GM10266 (cell line): ENCODE results near the gene SLC44A3.

ENCODE experiments used
- DNase-seq: peaks from one replicate; pipeline ENCODE4 v3.0.0; 2012; ENCODE audit errors: extremely low spot score
- TF ChIP-seq, protein P1 (sequence below): IDR thresholded peaks from 2 replicates; pipeline ENCODE4 v1.5.1; 2012; ENCODE audit warnings: mild to moderate bottlenecking, low read depth; ENCODE audit not compliant: control insufficient read depth, insufficient read depth; ENCODE audit errors: missing control alignments

The SLC44A3 gene

DNA sequence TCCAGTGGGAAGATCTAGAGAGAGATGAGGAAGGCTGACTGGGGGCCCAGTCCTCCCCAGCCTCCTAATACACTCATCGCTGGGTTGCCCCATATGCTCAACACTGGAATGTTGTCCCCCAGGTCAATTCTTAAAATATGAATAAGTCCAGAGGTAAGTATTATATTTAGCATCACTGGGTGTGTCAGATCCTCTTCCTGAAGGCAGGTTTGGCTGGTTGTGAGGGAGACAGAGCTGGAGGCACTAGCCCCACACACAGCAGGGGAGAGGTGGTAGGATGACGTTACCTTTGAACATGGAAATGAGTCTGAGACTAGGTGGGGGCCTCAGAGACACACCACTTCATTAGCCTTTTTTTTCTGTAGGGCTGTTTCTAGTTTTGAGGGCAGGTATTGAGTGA lies 42.6 kb downstream of the SLC44A3 start:
- DNase-seq: no peak
- TF ChIP-seq, protein P1, sequence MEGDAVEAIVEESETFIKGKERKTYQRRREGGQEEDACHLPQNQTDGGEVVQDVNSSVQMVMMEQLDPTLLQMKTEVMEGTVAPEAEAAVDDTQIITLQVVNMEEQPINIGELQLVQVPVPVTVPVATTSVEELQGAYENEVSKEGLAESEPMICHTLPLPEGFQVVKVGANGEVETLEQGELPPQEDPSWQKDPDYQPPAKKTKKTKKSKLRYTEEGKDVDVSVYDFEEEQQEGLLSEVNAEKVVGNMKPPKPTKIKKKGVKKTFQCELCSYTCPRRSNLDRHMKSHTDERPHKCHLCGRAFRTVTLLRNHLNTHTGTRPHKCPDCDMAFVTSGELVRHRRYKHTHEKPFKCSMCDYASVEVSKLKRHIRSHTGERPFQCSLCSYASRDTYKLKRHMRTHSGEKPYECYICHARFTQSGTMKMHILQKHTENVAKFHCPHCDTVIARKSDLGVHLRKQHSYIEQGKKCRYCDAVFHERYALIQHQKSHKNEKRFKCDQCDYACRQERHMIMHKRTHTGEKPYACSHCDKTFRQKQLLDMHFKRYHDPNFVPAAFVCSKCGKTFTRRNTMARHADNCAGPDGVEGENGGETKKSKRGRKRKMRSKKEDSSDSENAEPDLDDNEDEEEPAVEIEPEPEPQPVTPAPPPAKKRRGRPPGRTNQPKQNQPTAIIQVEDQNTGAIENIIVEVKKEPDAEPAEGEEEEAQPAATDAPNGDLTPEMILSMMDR: no peak

DNA sequence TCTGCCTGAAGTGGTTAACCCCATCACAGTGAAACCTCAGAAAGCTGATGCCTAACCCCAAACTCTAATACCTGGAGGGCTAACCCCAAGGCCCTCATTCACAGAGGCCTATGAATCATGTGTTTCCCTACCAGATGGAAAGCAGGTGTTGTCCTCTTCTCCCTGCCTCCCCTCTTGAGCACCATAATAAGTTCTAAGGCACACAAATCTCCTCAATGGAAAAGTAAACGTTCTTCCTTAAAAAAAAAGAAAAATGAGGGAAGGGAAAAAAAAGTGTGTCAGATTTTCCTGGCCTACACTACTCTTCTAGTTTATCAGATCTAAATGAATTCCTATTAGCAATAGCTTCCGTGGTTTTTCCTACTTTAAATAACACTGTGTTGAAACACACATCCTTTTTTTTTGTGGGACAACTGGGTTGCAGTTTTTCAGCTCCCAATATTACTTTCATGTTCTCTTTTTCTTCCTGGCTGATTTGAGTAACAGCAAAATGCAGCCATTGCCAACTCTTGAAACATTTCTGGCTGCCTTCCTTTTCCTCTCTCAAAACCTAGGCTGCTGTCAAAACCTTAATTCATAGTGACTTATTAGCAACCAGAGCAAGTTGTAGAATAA lies 43.2 kb downstream of the SLC44A3 start:
- TF ChIP-seq, protein P1: no peak
- DNase-seq: no peak

DNA sequence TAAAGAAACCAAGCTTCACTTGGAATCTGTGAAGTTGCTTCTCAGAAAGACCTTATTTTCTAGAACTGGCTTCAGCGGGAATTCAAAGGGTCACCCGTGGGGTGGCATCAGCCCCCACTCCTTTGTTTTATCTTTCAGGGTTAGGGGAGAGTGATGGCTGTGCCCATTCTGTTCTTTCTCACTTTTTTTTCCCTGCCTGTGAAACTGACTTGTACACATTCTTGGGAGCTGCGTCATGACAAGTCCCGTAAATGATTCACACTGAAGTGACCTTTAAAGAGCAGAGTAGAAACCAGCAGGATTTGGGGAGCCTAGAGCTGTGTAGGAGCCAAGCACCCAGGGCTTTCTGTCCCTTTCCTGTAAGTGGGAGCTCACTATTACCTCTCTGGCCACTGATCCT lies 43.8 kb downstream of the SLC44A3 start:
- TF ChIP-seq, protein P1: no peak
- DNase-seq: no peak

DNA sequence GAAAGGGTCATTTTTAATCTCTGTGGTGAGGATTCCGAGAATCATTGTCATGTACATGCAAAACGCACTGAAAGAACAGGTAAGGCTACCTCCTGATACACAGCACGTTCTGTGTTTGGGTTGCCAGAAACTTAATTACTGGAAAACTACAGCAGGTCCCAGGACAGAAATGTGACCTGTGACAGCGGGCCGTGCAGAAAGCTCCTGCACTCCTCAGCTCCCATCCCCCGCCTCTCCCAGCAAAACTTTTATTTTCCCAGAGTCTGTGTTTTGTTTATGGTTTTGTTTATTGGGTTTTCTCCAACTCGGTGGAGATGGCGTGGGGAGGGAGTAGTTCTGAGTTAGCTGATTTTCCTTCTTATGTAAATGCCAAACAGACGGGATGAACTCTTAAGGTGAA lies 44.7 kb downstream of the SLC44A3 start:
- DNase-seq: no peak
- TF ChIP-seq, protein P1: no peak

DNA sequence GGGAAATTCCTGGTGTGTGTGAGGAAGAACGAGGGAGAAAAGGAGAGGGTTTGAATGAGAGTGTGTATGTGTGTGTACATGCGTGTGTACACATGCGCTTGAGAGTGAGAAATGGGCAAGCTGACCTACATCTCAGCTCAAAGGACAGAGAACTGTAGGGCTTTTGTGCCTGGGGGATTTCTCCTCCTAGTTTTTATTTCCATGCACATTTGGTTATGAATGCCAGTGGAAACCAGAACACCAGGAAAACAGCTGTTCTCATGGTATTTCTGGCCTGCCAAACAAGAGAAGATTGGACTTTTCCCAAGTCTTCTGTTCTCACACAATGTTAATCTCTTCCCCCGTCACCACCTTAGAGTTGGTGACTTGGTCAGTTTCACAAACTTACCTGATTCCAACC lies 45.2 kb downstream of the SLC44A3 start:
- no peak for DNase-seq

DNA sequence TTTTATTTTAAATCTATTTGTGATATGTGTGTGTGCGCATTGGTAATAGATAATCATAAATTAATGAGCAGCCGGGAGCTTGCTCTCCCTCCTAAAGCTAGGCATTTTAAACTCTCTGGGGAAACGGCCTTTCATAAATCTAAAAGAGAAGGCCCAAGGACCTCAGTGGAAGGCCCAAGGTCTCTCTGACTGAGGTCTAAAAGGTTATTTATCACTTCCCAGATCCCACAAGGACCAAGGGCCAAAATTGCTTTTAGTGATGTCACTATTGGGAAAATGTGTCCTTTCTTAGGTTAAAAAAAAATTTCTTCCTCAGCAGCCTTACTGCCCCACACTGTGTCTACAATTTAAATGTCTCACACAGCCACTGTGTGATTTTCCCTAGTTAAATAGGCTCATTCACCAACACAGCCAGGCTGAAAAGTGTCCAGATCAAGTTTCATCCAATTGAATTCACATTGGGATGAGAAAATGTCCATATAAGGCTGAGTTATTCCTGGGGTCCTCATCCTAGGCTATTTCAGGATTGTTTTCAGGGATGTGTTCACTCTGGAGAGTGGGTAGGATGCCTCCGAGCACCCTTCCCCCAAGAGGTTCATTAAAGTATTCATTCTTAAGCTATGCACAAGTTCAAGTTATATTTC lies 46.1 kb downstream of the SLC44A3 start:
- DNase-seq: no peak
- TF ChIP-seq, protein P1: no peak

More for the DNA sequence above, 45.2 kb downstream of the SLC44A3 start:
- TF ChIP-seq, protein P1: no peak

DNA sequence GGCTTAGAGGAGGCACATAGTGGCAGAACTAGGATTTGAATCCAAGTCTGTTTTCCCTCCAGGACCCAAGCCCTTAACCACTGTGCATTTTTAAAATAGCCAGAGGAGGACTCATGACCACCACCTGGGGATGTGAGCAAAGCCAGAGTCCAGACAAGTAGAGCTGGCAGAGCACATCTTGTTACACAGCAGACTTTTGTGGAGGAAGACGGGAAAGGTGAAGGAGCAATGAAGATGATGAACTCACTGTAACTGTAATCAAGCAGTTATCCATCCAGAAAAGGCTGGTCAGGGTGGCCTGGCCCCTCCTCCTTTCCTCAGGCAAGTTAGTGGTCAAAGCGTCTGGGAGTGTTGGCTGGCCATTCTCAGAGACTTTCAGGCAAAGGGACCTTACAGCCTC lies 50.9 kb downstream of the SLC44A3 start:
- TF ChIP-seq, protein P1: no peak
- DNase-seq: no peak
